CD14-positive monocyte (primary cell): ENCODE measurements around the gene GOLGA7B. TPM values are rescaled to one million over a fixed set of nuclear protein-coding genes. Genes with fewer than 3 reads are reported as not detected.

Experiments used
- DNase-seq, 3 donors: peaks; one replicate each; pipeline ENCODE4 v3.0.0-alpha.2; 2011 to 2022
- H2AFZ ChIP-seq: 2 replicates; pipeline ENCODE4 v1.6.0; 2012; ENCODE audit warnings: mild to moderate bottlenecking, low read depth, low read length, inconsistent platforms; ENCODE audit not compliant: insufficient read depth, poor library complexity, severe bottlenecking
- H3K27ac ChIP-seq, 2 donors: 1 replicate in 1 of 2; 2 replicates in 1 of 2; pipeline ENCODE4 v1.5.1; 2012 to 2013; ENCODE audit warnings: low read length in 2 of 2, control low read depth in 1 of 2, inconsistent platforms in 1 of 2, low read depth in 1 of 2, mild to moderate bottlenecking in 1 of 2
- H3K27me3 ChIP-seq, 2 donors: one replicate each; pipeline versions ENCODE4 v1.6.0 to v1.6.1; 2011 to 2013; ENCODE audit warnings: low read length in 2 of 2; ENCODE audit not compliant: control insufficient read depth in 2 of 2, insufficient read depth in 2 of 2
- H3K36me3 ChIP-seq, 2 donors: replicated peaks in 1 of 2; 1 replicate in 1 of 2; 2 replicates in 1 of 2; pipeline versions ENCODE4 v1.5.1 to v1.6.1; 2012 to 2013; ENCODE audit warnings: low read length in 2 of 2, control low read depth in 1 of 2, inconsistent platforms in 1 of 2, mild to moderate bottlenecking in 1 of 2; ENCODE audit not compliant: insufficient read depth in 2 of 2, control insufficient read depth in 1 of 2
- H3K4me1 ChIP-seq, 2 donors: 1 replicate in 1 of 2; 2 replicates in 1 of 2; pipeline versions ENCODE4 v1.5.1 to v1.6.1; 2012 to 2013; ENCODE audit warnings: low read length in 2 of 2, control low read depth in 1 of 2, inconsistent platforms in 1 of 2, mild to moderate bottlenecking in 1 of 2, moderate library complexity in 1 of 2; ENCODE audit not compliant: insufficient read depth in 2 of 2, control insufficient read depth in 1 of 2
- H3K4me2 ChIP-seq: replicated peaks from 2 replicates; pipeline ENCODE3; 2012; ENCODE audit warnings: low read length, moderate library complexity, mild to moderate bottlenecking; ENCODE audit not compliant: poor library complexity, severe bottlenecking; ENCODE audit errors: extremely low read depth
- H3K4me3 ChIP-seq, 3 experiments: fragments of 200-600 bp in 1 of 3; sonication (generic) in 1 of 3; replicated peaks in 1 of 3; 1 replicate in 2 of 3; 2 replicates in 1 of 3; pipeline ENCODE4 v1.5.1; 2011 to 2013; ENCODE audit warnings: low read length in 3 of 3, mild to moderate bottlenecking in 3 of 3, control low read depth in 2 of 3, low read depth in 2 of 3, inconsistent platforms in 1 of 3, moderate library complexity in 1 of 3
- H3K79me2 ChIP-seq: 2 replicates; pipeline ENCODE4 v1.6.0; 2012; ENCODE audit warnings: mild to moderate bottlenecking, control low read depth, inconsistent platforms, low read length, moderate library complexity; ENCODE audit not compliant: insufficient read depth
- H3K9ac ChIP-seq: 2 replicates; pipeline ENCODE4 v1.6.0; 2017; ENCODE audit warnings: low read length, mild to moderate bottlenecking; ENCODE audit not compliant: insufficient read depth, poor library complexity, severe bottlenecking
- H3K9me3 ChIP-seq, 2 donors: replicated peaks in 1 of 2; 1 replicate in 1 of 2; 2 replicates in 1 of 2; pipeline versions ENCODE4 v1.5.1 to v1.6.1; 2012 to 2013; ENCODE audit warnings: low read length in 2 of 2, control low read depth in 1 of 2; ENCODE audit not compliant: control insufficient read depth in 1 of 2, insufficient read depth in 1 of 2
- H4K20me1 ChIP-seq: 2 replicates; pipeline ENCODE4 v1.6.0; 2012; ENCODE audit warnings: mild to moderate bottlenecking, low read length, control low read depth, moderate library complexity; ENCODE audit not compliant: insufficient read depth
- H3K27ac Mint-ChIP-seq, 7 donors: one replicate each; pipeline ENCODE4 v1.8.0; 2020; ENCODE audit warnings: mild to moderate bottlenecking in 7 of 7, mixed read lengths in 7 of 7, moderate library complexity in 6 of 7, inconsistent platforms in 2 of 7
- H3K27me3 Mint-ChIP-seq, 3 donors: one replicate each; pipeline ENCODE4 v1.8.0; 2021 to 2022; ENCODE audit warnings: low read depth in 3 of 3, mild to moderate bottlenecking in 3 of 3, mixed read lengths in 3 of 3, moderate library complexity in 3 of 3, inconsistent platforms in 1 of 3
- H3K36me3 Mint-ChIP-seq, 2 donors: one replicate each; pipeline ENCODE4 v1.8.0; 2020; ENCODE audit warnings: mixed read lengths in 2 of 2, inconsistent platforms in 1 of 2, mild to moderate bottlenecking in 1 of 2
- H3K4me1 Mint-ChIP-seq: one replicate; pipeline ENCODE4 v1.8.0; 2020; ENCODE audit warnings: mild to moderate bottlenecking, mixed read lengths
- H3K4me3 Mint-ChIP-seq, 2 donors: one replicate each; pipeline ENCODE4 v1.8.0; 2020; ENCODE audit warnings: mild to moderate bottlenecking in 2 of 2, mixed read lengths in 2 of 2, moderate library complexity in 1 of 2
- H3K9me3 Mint-ChIP-seq, 7 donors: one replicate each; pipeline ENCODE4 v1.8.0; 2020 to 2022; ENCODE audit warnings: mixed read lengths in 7 of 7, mild to moderate bottlenecking in 6 of 7, moderate library complexity in 6 of 7, inconsistent platforms in 2 of 7
- WGBS: methylation state at CpG from one replicate; pipeline ENCODE4 v1.1.5; 2013; ENCODE audit warnings: missing lambda C conversion rate; ENCODE audit not compliant: insufficient coverage; 5-methylcytosine and 5-hydroxymethylcytosine counted together
- intact Hi-C, 2 donors: fragments of 100-400 bp; cut with micrococcal nuclease; formaldehyde crosslinking; loops; one replicate each; pipeline versions ENCODE4 v1.15.0 to v1.15.1; 2023
- polyA plus RNA-seq, 3 donors: library from polyadenylated mRNA; depleted of rRNA in 1 of 3; unstranded in 2 of 3; stranded (reverse) in 1 of 3; fragments of 300-500 nt in 2 of 3; fragments of >200 nt in 1 of 3; fragmentation: Illumina TruSeq in 2 of 3; gene quantifications; 1 replicate in 2 of 3; 2 replicates in 1 of 3; pipeline ENCODE4 v1.2.3, GENCODE V29; 2012 to 2021
- TF ChIP-seq, protein P1 (sequence below): fragments of 200-600 bp; IDR thresholded peaks from one replicate; pipeline ENCODE4 v1.8.0; 2022; ENCODE audit warnings: antibody characterized with exemption, mild to moderate bottlenecking

The GOLGA7B gene
- polyA plus RNA-seq, 3 donors, result 0.03 TPM; not detected in 2

DNA sequence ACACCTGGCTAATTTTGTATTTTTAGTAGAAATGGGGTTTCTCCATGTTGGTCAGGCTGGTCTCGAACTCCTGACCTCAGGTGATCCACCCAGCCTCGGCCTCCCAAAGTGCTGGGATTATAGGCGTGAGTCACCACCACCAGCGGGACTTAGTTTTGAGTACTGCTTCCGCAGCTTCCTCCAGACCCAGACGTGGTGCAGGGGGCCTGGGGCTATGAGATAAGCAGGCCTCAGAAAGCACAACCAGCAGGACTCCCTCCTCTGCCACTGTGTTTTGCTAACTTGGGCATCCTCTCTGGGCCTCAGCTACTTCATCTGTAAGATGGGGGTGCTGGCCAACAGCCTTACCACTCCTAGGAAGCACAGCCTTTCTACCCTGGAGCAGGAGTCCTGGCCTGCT, 37.8 kb downstream of the GOLGA7B start:
- intact Hi-C loops, result no loop called here
- Mint-ChIP-seq H3K27ac (no peak overlapping the region), H3K36me3 (no peaks in the 10 kb centered on the region), H3K4me1 (no peaks in the 10 kb centered on the region), H3K27me3 (peaks cover 3 to 10% (median 8%) of the 10 kb centered on the region in 3 donors), H3K9me3 (peaks cover 0 to 2% (median 0%) of the 10 kb centered on the region in 7 donors), H3K4me3 (no peak overlapping the region)
- Histone ChIP-seq H3K79me2 (no peaks in the 10 kb centered on the region), H3K27me3 (no peaks in the 10 kb centered on the region), H2AFZ (no peak overlapping the region), H3K4me3 (no peak overlapping the region), H3K4me1 (no peaks in the 10 kb centered on the region), H4K20me1 (no peaks in the 10 kb centered on the region), H3K4me2 (no peak overlapping the region), H3K27ac (no peak overlapping the region), H3K36me3 (no peaks in the 10 kb centered on the region), H3K9me3 (no peaks in the 10 kb centered on the region), H3K9ac (no peak overlapping the region)
- TF ChIP-seq, protein P1, sequence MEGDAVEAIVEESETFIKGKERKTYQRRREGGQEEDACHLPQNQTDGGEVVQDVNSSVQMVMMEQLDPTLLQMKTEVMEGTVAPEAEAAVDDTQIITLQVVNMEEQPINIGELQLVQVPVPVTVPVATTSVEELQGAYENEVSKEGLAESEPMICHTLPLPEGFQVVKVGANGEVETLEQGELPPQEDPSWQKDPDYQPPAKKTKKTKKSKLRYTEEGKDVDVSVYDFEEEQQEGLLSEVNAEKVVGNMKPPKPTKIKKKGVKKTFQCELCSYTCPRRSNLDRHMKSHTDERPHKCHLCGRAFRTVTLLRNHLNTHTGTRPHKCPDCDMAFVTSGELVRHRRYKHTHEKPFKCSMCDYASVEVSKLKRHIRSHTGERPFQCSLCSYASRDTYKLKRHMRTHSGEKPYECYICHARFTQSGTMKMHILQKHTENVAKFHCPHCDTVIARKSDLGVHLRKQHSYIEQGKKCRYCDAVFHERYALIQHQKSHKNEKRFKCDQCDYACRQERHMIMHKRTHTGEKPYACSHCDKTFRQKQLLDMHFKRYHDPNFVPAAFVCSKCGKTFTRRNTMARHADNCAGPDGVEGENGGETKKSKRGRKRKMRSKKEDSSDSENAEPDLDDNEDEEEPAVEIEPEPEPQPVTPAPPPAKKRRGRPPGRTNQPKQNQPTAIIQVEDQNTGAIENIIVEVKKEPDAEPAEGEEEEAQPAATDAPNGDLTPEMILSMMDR, result no peak
- 82% methylated on average over 4 of the region's 6 CpGs for WGBS
- no peak for DNase-seq

DNA sequence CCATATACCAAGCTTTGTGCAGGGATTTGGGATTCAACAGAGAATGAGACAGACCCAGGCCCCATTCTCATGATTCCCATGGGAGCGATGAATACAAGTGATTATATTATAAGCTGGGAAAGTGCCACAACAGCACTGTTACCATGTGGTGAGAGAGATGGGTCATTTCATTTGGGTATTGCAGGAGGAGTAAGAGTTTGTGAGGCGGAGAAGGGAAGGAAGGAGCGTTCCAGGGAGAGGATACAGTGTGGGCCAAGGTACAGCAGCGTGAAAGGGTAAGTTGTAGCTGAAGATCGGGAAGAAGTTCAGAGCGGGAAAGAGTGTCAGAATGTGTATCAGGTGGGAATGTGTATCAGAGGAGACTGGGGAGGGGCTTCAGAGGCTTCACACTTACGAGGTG, 38.5 kb downstream of the GOLGA7B start:
- TF ChIP-seq, protein P1, result no peak
- WGBS, result 97% methylated on average over 5 of the region's 7 CpGs
- no peak overlapping the region for H3K27ac Mint-ChIP-seq
- no peaks in the 10 kb centered on the region for H3K27me3 ChIP-seq
- H3K4me2 ChIP-seq, result no peak overlapping the region
- H3K9ac ChIP-seq, result no peak overlapping the region
- no peak for DNase-seq
- H3K4me3 Mint-ChIP-seq, result no peak overlapping the region
- intact Hi-C loops, result no loop called here
- H3K9me3 Mint-ChIP-seq, result peaks cover 0 to 2% (median 0%) of the 10 kb centered on the region in 7 donors
- no peaks in the 10 kb centered on the region for H3K36me3 Mint-ChIP-seq
- H3K36me3 ChIP-seq, result no peaks in the 10 kb centered on the region
- no peak overlapping the region for H2AFZ ChIP-seq
- no peaks in the 10 kb centered on the region for H4K20me1 ChIP-seq
- no peaks in the 10 kb centered on the region for H3K4me1 Mint-ChIP-seq
- no peaks in the 10 kb centered on the region for H3K9me3 ChIP-seq
- H3K27me3 Mint-ChIP-seq, result peaks cover 3 to 10% (median 8%) of the 10 kb centered on the region in 3 donors
- no peak overlapping the region for H3K4me3 ChIP-seq
- H3K27ac ChIP-seq, result no peak overlapping the region
- H3K4me1 ChIP-seq, result no peaks in the 10 kb centered on the region
- H3K79me2 ChIP-seq, result no peaks in the 10 kb centered on the region
